Activated naive CD8-positive, alpha-beta T cell treated with anti-CD3 and anti-CD28 coated beads, Interleukin-2, amount 10 ng/mL, durations not matched to agents 7 days and 5 days (primary cell): ENCODE results near the gene RNU6-7. TPM values are rescaled to one million over a fixed set of nuclear protein-coding genes. Genes with fewer than 3 reads are reported as not detected.
A peak's percentile ranks its signal among the peaks of the same experiment; 100 is the strongest.

Experiments
- ATAC-seq: fragments of 150-1000 bp; cut with Tn5 transposase; one replicate; pipeline ENCODE4 v1.10.0; 2021; ENCODE audit warnings: low read depth, moderate library complexity
- POLR2A ChIA-PET: fragments of 350-600 bp; sonication (Branson Sonifier 250); formaldehyde crosslinking; loops from one replicate; lab custom pipeline; 2021; ENCODE audit warnings: antibody characterized with exemption; lab: Charles Lee
- DNase-seq: peaks from one replicate; pipeline ENCODE4 v3.0.0; 2021
- H3K27ac Mint-ChIP-seq: one replicate; pipeline ENCODE4 v1.8.0; 2022; ENCODE audit warnings: mild to moderate bottlenecking, mixed read lengths
- H3K27me3 Mint-ChIP-seq: one replicate; pipeline ENCODE4 v1.8.0; 2022; ENCODE audit warnings: mild to moderate bottlenecking, moderate library complexity, mixed read lengths
- H3K36me3 Mint-ChIP-seq: one replicate; pipeline ENCODE4 v1.8.0; 2021; ENCODE audit warnings: mild to moderate bottlenecking, mixed read lengths
- H3K4me1 Mint-ChIP-seq: one replicate; pipeline ENCODE4 v1.8.0; 2021; ENCODE audit warnings: mixed read lengths
- H3K4me3 Mint-ChIP-seq: one replicate; pipeline ENCODE4 v1.8.0; 2022; ENCODE audit warnings: mild to moderate bottlenecking, moderate library complexity, mixed read lengths
- H3K9me3 Mint-ChIP-seq: one replicate; pipeline ENCODE4 v1.8.0; 2021; ENCODE audit warnings: mixed read lengths
- total RNA-seq, 2 experiments: library from RNA; stranded (reverse); gene quantifications; one replicate each; pipeline ENCODE4 v1.2.3, GENCODE V29; 2021

The RNU6-7 gene
- total RNA-seq: not detected

DNA sequence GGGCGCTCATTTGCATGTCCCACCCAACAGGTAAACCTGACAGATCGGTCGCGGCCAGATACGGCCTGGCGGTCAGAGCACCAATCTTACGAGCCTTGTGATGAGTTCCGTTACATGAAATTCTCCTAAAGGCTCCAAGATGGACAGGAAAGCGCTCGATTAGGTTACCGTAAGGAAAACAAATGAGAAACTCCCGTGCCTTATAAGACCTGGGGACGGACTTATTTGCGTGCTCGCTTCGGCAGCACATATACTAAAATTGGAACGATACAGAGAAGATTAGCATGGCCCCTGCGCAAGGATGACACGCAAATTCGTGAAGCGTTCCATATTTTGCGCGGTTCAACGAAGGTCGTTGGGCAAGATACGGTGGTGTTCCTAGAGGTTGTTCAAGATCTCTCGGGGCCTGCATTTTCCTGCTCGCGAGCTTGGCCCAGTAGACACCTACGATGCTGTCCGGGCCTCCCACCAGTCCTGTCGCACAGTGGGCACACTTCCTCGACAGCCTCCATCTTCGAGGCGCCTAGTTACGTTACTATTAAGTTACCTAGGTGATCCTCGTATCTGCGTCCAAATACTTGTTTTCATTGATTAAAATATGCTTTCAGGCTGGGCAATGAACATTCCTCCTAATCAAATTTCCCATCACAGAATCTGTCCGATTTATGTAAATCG is at the start of gene RNU6-7:
Gene RNU6-7 (plus strand): TSS at position 230 of the 675 bp plus-strand sequence.
- POLR2A ChIA-PET: interaction anchor here (1.4 to 1.5 kb wide), 2 partner anchors 123 to 126 kb away, joined by 3 to 4 read pairs; no protein-coding TSS in a partner anchor
- ATAC-seq (no peak), DNase-seq (peak; percentile 51)
- Mint-ChIP-seq H3K4me3 (peak within 1 kb of the TSS; percentile 90), H3K4me1 (peaks cover 38% of the 10 kb centered on the region), H3K9me3 (no peaks in the 10 kb centered on the region), H3K27ac (peak within 1 kb of the TSS; percentile 99), H3K27me3 (peaks cover 4% of the 10 kb centered on the region), H3K36me3 (peaks cover 1% of the 10 kb centered on the region)

DNA sequence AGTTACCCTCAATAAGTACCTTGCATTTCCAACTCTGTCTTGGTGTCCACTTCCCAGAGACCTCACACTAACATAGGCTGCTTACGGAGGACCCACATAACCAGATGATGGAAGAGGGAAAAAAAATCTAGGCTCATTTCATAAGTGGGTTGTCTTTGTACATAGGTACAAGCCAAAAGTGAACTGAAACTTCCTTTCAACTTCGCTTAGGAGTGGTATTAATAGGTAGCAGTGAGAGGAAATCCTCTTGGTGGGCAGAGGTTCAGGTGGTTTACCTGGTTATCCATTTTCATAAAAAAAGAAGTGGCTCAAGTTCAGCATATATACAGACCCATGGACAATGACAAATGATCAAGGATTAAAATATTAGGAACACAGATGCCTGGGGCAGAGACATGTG is 35.8 kb upstream of the RNU6-7 start:
- no peak for ATAC-seq
- Mint-ChIP-seq H3K9me3 (peaks cover 1% of the 10 kb centered on the region), H3K4me3 (no peak overlapping the region), H3K27ac (no peak overlapping the region), H3K4me1 (peaks cover 7% of the 10 kb centered on the region), H3K27me3 (peaks cover 2% of the 10 kb centered on the region), H3K36me3 (no peaks in the 10 kb centered on the region)
- no peak for DNase-seq
- POLR2A ChIA-PET: no interaction called here

DNA sequence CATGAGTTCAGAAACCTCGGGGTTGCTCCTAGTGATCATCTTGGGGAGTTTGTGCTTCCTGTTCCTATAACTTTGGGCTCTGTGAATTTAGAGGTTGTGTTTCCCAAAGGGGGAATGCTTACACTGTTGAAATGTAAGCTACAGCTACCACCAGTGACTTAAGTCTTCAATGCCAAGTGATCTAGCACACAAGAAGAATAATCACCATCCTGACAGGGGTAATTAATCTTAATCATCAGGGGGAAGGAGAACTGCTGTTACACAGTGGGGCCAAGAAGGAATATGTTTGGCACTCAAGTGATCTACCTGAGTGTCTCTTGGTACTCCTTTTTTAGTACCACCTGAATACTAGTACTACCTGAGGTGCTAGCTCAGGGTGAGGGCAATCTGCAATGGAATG is 34.9 kb upstream of the RNU6-7 start:
- ATAC-seq: no peak
- Mint-ChIP-seq H3K27ac (no peak overlapping the region), H3K27me3 (peaks cover 2% of the 10 kb centered on the region), H3K9me3 (peaks cover 1% of the 10 kb centered on the region), H3K4me3 (no peak overlapping the region), H3K4me1 (peaks cover 7% of the 10 kb centered on the region), H3K36me3 (no peaks in the 10 kb centered on the region)
- DNase-seq: no peak
- POLR2A ChIA-PET: no interaction called here

DNA sequence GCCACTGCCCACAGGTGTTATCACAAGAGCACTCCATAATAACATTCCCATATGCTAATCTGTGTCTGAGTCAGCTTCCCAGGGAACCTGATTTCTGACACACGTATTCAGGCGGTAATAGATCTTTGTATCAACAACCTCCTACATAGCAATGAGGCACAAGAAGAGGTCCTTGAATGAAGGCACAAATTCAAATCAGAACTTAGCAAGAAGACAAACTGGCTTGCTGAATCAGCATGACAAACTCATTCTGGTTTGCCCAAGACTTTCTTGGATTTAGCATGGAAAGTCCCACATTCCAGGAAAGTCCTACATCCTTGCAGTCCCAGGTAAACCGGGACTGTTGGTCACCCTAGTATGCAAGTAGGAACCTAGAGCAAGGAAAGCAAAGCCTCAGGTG is 33.9 kb upstream of the RNU6-7 start:
- peaks cover 7% of the 10 kb centered on the region for H3K4me1 Mint-ChIP-seq
- H3K36me3 Mint-ChIP-seq: no peaks in the 10 kb centered on the region
- H3K4me3 Mint-ChIP-seq: no peak overlapping the region
- peaks cover 1% of the 10 kb centered on the region for H3K9me3 Mint-ChIP-seq
- H3K27ac Mint-ChIP-seq: no peak overlapping the region
- POLR2A ChIA-PET: no interaction called here
- no peak for ATAC-seq
- no peak for DNase-seq
- H3K27me3 Mint-ChIP-seq: no peaks in the 10 kb centered on the region

DNA sequence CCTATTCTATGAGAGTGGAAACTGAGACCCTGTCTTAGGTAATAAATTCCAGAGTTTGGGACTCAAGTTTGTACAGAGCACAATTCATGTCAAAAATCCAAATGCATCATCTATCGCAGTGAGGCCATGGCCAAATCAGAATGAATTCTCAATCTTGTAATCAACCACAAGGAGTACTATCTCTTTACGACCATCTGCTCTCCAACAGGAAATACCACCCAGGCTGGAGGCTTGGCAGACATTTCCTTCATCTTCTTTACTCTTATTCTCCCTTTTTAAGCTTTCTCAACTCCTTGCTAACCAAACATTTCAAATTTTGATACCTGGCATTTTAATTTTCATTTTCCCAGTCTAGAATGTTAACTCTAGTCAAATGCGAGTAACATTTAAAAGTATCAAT is 32.7 kb upstream of the RNU6-7 start:
- ATAC-seq (no peak), DNase-seq (no peak)
- Mint-ChIP-seq H3K27me3 (peaks cover 4% of the 10 kb centered on the region), H3K27ac (no peak overlapping the region), H3K4me1 (peaks cover 7% of the 10 kb centered on the region), H3K36me3 (no peaks in the 10 kb centered on the region), H3K4me3 (no peak overlapping the region), H3K9me3 (peaks cover 1% of the 10 kb centered on the region)
- POLR2A ChIA-PET: no interaction called here

DNA sequence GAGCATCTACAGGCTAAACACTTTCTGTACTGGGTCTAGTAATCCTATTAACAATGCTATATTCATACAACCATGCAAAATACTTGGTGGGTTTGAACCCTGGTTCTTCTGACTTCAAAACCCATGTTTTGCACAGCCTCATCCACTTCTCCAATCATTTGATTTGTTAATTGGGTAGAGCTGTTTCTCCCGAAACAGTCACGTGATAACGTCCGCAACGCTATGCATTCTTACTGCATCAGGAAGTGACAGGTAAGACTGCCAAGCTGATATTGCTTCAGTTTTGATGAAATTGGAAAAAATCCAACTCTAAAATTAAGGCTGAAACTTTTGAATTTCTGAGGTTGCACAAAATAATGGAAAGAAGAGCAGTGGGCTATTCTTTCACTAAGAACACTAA is 30.4 kb upstream of the RNU6-7 start:
- Mint-ChIP-seq H3K4me1 (peaks cover 7% of the 10 kb centered on the region), H3K27me3 (peaks cover 6% of the 10 kb centered on the region), H3K9me3 (peaks cover 1% of the 10 kb centered on the region), H3K4me3 (no peak overlapping the region), H3K27ac (no peak overlapping the region), H3K36me3 (no peaks in the 10 kb centered on the region)
- ATAC-seq (no peak), DNase-seq (no peak)
- POLR2A ChIA-PET: no interaction called here

DNA sequence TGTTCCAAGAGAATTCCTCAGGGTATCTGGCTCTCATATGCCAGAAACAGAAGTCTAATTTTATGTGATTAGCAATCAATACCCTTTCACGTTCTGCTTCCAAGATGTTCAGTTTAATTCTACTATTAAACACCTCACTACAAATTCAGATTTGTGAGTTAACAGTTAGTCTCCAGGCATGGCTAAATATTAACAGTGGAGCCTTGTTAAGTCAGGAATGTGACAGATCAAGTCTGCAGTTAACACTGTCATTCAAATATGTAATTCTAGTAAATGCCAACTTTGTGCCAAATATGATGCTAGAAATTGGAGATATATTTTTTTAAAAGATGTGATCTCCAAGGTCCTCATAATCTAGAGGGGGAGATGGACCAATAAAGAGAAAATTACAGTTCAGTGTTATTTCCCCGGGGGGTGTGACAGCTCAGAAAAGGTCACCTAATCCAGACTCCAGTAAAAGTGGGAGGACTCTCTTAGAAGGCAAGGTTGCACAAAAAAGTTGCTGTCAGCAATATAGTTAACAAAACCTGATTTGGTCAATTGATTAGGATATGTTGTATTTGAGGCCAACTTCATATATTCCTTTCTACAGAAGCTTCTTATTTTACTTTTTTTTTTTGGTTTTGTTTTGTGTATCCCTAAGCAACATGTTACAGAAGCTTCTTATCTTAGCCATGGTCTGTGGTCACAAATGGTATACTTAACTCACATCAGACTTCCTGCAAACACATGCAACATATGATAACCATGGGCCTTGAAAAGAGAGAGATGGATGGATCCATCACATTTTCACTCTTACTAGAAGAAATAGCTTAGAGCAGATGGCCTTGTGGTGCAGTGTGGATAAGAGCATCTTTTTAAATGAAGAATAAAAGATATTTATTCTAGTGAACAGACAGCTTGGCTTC is 18.4 kb upstream of the RNU6-7 start:
- Mint-ChIP-seq H3K27ac (no peak overlapping the region), H3K9me3 (peaks cover 8% of the 10 kb centered on the region), H3K36me3 (peaks cover 7% of the 10 kb centered on the region), H3K4me3 (no peak overlapping the region), H3K27me3 (peaks cover 12% of the 10 kb centered on the region), H3K4me1 (peaks cover 6% of the 10 kb centered on the region)
- POLR2A ChIA-PET: no interaction called here
- no peak for ATAC-seq
- DNase-seq: no peak

DNA sequence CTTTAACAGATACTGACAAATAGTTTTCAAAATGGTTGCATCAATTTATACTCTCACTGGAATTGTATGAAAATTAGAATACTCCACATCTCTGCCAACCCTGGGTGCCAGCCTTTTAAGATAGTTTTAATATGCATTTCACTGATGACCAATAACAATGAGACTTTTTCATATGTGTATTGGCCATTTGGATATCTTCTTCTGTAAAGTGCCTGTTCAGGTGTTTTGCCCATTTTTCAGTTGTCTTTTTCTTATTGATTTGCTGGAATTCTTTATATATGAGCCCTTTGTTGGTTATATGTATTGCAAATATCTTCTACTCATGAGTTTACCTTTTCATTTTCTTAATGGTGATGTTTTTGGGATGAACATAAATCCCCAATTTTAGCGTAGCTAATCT is 16.7 kb upstream of the RNU6-7 start:
- H3K27ac Mint-ChIP-seq: no peak overlapping the region
- H3K4me1 Mint-ChIP-seq: peaks cover 8% of the 10 kb centered on the region
- peaks cover 5% of the 10 kb centered on the region for H3K36me3 Mint-ChIP-seq
- ATAC-seq (no peak), DNase-seq (no peak)
- POLR2A ChIA-PET: no interaction called here
- H3K4me3 Mint-ChIP-seq: no peak overlapping the region
- peaks cover 8% of the 10 kb centered on the region for H3K9me3 Mint-ChIP-seq
- peaks cover 10% of the 10 kb centered on the region for H3K27me3 Mint-ChIP-seq

DNA sequence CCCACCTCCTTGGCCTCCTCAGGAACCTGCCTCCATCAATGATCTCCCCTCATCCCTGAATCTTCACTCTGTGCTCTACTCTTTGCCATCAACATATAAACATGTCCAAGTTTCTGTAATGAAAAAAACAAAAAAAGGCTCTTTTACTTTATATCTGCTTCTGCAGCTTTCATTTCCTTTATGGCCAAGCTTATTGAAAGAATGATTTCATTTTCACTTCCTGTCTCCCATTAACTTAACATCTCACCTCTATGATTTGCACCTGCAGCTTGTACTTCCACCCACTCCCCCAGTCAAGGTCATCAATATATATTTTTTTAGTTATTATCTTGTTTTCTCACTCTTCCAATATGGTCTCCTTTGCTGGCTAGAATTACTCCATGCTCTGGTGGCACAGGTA is 15.6 kb upstream of the RNU6-7 start:
- H3K27me3 Mint-ChIP-seq: peaks cover 5% of the 10 kb centered on the region
- peaks cover 5% of the 10 kb centered on the region for H3K36me3 Mint-ChIP-seq
- peaks cover 6% of the 10 kb centered on the region for H3K9me3 Mint-ChIP-seq
- ATAC-seq: no peak
- POLR2A ChIA-PET: no interaction called here
- no peak overlapping the region for H3K4me3 Mint-ChIP-seq
- peak overlapping the region; percentile 6 for H3K27ac Mint-ChIP-seq
- no peak for DNase-seq
- peaks cover 8% of the 10 kb centered on the region for H3K4me1 Mint-ChIP-seq

DNA sequence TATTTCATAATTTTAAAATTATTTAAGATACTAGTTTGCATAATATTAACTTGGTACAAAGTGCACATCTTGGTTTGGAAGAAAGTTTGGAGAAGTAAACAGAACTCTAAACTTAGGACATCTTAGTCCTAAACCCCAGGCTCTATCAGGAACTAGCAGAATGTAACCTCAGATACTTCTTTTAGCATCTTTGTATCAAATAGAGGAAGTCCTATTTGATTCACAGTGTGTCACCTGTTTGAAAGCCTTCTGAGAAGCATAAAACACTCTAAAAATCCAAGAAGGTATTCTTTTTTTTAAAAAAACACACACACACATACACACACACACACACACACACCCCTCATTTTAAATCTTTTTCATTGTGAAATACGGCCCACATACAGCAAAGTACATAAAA is 12.0 kb upstream of the RNU6-7 start:
- Mint-ChIP-seq H3K4me1 (peaks cover 6% of the 10 kb centered on the region), H3K27ac (no peak overlapping the region), H3K27me3 (peaks cover 4% of the 10 kb centered on the region), H3K4me3 (peak overlapping the region; percentile 31), H3K9me3 (peaks cover 4% of the 10 kb centered on the region), H3K36me3 (peaks cover 3% of the 10 kb centered on the region)
- ATAC-seq: no peak
- DNase-seq: no peak
- POLR2A ChIA-PET: no interaction called here

DNA sequence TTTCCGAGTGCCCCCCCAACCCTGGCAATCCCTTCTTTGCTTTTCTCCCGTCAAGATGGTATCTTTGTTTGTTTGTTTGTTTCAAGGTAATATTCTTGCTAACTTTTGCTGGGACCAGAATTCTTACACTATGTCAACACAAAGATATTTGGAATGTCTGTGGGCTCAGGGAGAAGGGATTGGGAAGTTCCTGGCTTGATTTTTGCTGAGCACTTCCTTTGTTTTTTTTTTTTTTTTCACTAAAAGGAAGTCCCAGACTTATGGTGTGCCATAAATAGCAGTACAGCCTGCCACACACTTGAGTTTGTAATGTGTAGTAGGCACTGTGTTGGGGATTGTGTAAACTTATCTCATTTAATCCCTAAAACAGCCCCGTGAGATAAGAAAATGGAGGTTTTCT is 11.2 kb upstream of the RNU6-7 start:
- POLR2A ChIA-PET: no interaction called here
- ATAC-seq: no peak
- Mint-ChIP-seq H3K4me1 (peaks cover 6% of the 10 kb centered on the region), H3K36me3 (no peaks in the 10 kb centered on the region), H3K9me3 (no peaks in the 10 kb centered on the region), H3K27me3 (peaks cover 10% of the 10 kb centered on the region), H3K4me3 (no peak overlapping the region), H3K27ac (no peak overlapping the region)
- DNase-seq: no peak

DNA sequence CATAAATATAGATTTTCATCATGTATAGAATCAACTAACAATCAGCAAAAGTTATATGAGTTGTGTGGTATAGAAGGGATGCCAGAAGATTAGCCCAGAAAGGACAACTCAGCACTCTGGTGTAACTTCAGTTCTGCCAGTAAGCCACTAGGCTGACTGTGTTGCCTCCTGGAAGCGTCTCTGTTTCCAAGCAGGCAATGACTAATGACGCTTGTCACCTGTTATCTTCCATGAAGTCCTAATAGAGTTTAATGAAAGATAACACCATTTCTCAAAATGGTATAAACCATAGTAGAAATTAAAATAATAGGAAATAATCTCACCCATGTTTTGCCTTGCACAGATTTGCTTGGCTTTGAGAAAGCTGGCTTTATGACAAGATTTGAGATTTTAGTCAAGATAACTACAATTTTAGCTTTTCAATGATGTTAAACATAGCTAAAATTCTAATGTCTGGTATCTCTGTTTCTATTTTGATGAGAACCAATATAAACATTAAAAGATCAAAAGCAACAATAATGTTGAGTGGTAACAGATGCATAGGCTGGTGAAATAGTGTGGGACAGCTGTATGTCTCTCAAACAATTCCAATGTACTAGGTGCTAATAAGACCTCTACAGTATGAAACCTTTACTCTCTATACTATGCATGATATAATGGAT is 9.0 kb upstream of the RNU6-7 start:
- Mint-ChIP-seq H3K36me3 (no peaks in the 10 kb centered on the region), H3K9me3 (no peaks in the 10 kb centered on the region), H3K27me3 (peaks cover 17% of the 10 kb centered on the region), H3K4me3 (no peak overlapping the region), H3K27ac (no peak overlapping the region), H3K4me1 (peaks cover 2% of the 10 kb centered on the region)
- ATAC-seq: no peak
- POLR2A ChIA-PET: no interaction called here
- DNase-seq: no peak

DNA sequence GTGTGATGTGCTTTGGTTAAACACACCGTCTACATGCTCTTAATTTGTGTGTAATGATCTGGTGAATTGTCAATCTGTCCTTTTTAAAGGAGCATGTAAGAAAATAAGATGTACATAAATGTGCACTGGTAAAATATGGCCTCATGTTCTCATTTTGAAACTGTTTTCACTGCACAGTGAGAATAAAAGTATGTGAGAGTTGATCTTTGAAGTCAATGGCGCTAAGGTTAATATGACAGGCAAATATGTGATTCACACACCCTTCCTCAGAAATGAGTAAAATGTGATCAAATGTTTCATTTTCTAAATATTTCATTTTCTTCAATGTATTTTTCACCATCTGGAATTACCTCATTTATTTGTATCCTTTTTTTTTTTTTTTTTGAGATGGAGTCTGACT is 8.3 kb upstream of the RNU6-7 start:
- ATAC-seq: no peak
- Mint-ChIP-seq H3K36me3 (no peaks in the 10 kb centered on the region), H3K4me1 (peaks cover 2% of the 10 kb centered on the region), H3K9me3 (no peaks in the 10 kb centered on the region), H3K4me3 (no peak overlapping the region), H3K27me3 (peaks cover 17% of the 10 kb centered on the region), H3K27ac (no peak overlapping the region)
- POLR2A ChIA-PET: no interaction called here
- DNase-seq: no peak
